Adipocyte (in vitro differentiated cells): ENCODE data around the gene CORO2B.

Experiments used
- DNase-seq: peaks from one replicate; pipeline ENCODE4 v3.0.0-alpha.2; 2015; ENCODE audit warnings: low read depth
- H3K27me3 ChIP-seq: replicated peaks from 2 replicates; pipeline ENCODE4 v1.7.0; 2013; ENCODE audit warnings: mild to moderate bottlenecking, low read length, moderate library complexity; ENCODE audit not compliant: control insufficient read depth, insufficient read depth
- H3K36me3 ChIP-seq: 2 replicates; pipeline ENCODE4 v1.7.0; 2013; ENCODE audit warnings: low read length, mild to moderate bottlenecking, moderate library complexity; ENCODE audit not compliant: control insufficient read depth, insufficient read depth, severe bottlenecking
- H3K4me1 ChIP-seq: 2 replicates; pipeline ENCODE4 v1.7.0; 2013; ENCODE audit warnings: mild to moderate bottlenecking, low read length, moderate library complexity; ENCODE audit not compliant: control insufficient read depth, insufficient read depth
- H3K4me3 ChIP-seq: 2 replicates; pipeline ENCODE4 v1.7.0; 2013; ENCODE audit warnings: mild to moderate bottlenecking, low read length, moderate library complexity
- H3K9ac ChIP-seq: 2 replicates; pipeline ENCODE4 v1.7.0; 2013; ENCODE audit warnings: mild to moderate bottlenecking, low read length, moderate library complexity
- H3K9me3 ChIP-seq: 2 replicates; pipeline ENCODE4 v1.7.0; 2013; ENCODE audit warnings: mild to moderate bottlenecking, low read length, moderate library complexity; ENCODE audit not compliant: control insufficient read depth

CORO2B gene

DNA sequence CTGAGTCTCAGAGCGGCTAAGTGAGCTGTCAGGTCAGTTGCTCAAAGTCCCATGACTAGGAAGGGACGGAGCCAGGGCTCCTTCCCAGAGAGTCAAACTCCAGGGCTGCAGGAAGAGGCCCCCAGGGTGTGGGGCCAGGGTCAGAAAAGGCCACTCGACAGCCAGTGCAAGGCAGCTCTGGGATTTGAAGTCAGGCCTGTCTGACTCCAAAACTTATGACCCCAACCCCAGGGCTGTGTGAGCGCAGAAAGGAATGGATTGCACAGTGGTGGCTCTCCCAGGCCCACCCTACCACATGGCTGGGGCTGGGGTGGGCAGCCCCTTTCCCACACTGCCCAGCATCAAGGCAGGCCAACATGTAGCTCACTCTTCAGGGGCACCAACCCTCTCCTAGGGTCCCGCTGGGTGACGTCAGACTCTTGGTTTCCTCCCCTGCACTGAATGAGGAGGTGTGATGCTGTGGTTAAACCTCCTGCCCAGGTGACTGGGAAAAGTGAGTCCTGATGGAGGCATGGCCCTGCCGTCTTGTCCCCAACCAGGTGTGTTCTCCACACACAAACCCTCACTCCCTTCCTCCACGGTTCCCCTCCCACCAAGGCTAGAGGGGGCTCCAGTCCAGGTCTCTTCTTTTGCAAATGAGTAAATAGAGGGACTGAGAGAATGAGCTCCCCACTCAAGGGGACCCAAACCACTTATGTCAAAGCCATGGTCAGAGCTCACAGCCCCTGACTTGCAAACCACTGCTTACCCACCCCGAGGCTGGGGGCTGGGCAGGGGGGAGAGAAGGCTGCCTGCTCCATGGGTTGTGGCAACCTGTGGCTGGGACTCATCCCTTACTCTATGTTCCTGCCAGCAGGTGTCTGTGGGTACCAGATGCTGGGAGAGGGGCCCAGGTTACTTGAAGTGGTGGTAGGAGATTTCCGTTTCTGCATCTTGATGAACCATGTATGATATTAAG lies 23.8 kb upstream of the CORO2B start:
- Histone ChIP-seq H3K27me3 (peaks cover 17% of the 10 kb centered on the region), H3K4me3 (no peak overlapping the region), H3K4me1 (peaks cover 10% of the 10 kb centered on the region), H3K9me3 (no peaks in the 10 kb centered on the region), H3K36me3 (no peaks in the 10 kb centered on the region), H3K9ac (no peak overlapping the region)
- no peak for DNase-seq

DNA sequence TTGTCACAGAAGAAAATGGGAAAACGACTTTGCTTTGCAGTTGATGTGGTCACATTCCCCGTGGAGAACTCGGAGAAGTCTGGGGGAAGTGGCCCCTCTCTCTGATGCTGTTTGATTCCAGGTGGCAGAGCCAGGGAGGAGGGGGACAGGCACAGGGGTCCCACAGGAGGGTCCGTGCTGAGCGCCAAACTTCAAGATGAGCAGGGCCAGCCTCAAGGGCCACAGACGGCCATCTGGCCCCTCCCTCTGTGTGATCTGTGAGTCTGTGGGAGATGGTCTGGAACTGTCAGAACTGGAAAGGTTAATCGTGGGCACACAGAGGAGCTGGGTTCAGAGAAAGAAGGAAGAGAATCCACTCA lies 23.1 kb upstream of the CORO2B start:
- peaks cover 17% of the 10 kb centered on the region for H3K27me3 ChIP-seq
- no peaks in the 10 kb centered on the region for H3K9me3 ChIP-seq
- no peak overlapping the region for H3K9ac ChIP-seq
- H3K4me3 ChIP-seq: no peak overlapping the region
- peaks cover 10% of the 10 kb centered on the region for H3K4me1 ChIP-seq
- no peak for DNase-seq
- H3K36me3 ChIP-seq: no peaks in the 10 kb centered on the region

DNA sequence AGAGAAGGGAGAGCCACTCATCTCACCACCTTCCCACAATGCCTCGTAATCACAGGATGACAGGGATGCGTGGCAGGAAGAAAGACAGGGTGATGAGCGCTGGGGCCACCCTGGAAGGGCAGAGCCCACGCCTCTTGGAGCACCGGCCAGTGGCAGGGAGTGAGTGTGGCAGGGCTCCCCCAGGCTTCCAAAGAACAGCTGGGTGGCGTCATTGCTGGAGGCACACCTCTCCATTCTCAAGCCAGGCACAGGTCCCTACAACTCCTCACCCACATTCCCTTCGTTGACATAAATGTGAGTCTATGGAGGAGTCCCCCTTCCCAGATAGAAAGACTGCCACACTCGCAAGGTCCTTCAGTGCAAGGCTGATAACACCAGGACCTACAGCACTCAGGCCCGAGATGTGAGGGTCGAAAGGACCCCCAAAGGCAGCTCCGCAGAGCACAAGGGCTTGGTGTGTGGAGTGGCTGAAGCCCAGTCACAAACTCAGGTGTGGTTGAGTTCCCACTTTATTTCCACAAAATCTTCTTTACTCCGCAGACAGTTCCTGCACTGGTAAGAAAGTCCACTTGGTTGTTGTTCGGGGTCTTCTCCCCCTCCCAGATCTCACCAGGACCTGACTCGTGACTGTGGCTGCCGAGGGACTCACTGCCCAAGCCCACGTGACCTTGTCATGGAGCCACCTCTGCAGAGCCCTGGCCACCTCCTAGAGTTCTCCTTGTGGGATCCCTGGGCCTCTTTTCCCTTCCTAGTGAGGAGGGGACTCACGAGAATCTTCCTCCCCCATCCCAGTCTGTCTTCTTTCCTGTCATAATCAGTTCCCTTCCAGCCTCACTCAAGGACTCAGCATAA lies 22.4 kb upstream of the CORO2B start:
- H3K9ac ChIP-seq: no peak overlapping the region
- H3K4me3 ChIP-seq: no peak overlapping the region

DNA sequence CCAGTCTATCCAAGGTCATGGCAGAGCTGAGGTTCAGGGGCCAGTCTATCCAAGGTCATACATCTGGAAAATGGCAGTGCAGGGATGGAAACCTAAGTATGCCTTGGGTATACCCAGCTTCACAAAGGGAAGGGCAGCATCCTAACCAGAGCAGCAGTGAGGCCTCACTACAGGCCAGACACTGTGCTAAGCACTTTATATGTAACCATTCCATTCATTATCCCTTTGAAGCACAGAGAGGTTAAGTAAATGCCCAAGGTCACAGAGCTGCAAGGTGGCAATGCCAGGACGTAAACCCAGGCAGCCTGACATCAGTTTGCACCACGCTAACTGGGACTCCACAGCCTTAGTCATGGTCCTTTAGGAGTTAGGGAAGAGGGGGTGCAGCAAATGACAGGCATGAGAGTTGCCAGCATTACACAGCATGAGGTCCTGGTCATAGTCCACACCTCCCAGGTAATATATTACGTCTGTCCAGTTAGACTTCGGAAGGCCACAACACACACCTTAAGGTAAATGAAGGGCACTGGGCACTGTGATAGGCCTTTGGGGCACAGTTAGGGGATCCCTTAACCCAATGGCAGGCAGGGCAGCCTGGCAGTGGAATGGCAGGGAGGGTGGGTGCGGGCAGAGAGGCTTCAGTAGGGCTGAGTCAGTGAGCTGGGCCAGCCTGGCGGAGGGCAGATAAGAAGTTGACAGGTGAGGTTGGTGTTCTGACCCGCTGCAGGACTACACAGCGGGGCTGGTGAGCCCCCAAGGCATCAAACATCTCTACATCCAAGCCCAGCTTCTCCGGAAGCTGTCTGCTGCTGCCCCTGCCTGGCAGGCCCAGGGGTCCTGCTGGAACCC lies 21.1 kb upstream of the CORO2B start:
- H3K36me3 ChIP-seq: no peaks in the 10 kb centered on the region
- H3K9ac ChIP-seq: no peak overlapping the region
- peaks cover 10% of the 10 kb centered on the region for H3K4me1 ChIP-seq
- no peak overlapping the region for H3K4me3 ChIP-seq
- no peak for DNase-seq
- H3K27me3 ChIP-seq: peaks cover 15% of the 10 kb centered on the region
- H3K9me3 ChIP-seq: no peaks in the 10 kb centered on the region

More for the DNA sequence above, 22.4 kb upstream of the CORO2B start:
- Histone ChIP-seq H3K36me3 (no peaks in the 10 kb centered on the region), H3K4me1 (peaks cover 10% of the 10 kb centered on the region), H3K27me3 (peaks cover 17% of the 10 kb centered on the region), H3K9me3 (no peaks in the 10 kb centered on the region)
- DNase-seq: no peak

DNA sequence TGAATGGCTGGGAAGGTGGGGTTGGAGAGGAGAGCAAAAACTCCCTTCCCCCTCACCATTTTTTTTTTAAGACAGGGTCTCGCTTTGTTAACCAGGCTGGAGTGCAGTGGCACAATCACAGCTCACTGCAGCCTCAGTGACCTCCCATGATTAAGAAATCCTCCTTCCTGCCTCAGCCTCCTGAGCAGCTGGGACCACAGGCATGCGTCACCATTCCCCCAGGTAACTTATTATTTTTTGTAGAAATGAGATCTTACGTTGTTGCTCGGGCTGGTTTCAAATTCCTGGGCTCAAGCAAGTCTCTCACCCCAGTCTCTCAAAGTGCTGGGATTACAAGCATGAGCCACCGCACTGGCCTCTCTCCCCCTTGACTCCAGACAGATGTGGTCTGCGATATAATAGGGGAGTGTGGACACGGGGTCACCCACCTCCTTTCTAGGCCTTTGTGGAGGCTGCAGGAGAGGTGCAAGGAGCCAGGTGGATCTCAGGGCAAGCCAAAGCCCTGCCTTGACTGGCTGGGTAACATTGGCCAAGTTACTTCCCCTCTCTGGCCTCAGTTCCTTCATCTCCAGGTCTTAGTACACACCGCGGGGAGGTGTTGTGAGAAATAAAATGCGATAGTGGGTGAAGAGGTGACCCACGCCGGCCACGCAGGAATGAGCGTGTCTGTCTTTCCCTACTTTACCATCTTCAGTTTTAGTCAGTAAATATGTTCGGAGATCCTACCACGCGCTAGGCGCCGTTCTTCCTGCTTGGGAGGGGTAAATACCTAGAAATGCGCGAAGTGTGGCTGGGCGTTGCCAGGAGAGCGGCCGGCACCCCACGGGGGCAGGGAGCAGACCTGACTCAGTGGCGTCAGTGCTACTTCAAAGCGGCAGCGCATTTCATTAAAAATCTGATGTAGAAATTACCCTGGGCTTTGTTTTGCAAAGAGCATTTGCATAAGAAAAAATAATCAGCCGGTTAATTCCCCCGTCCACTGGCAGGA lies 20.2 kb upstream of the CORO2B start:
- H3K9ac ChIP-seq: peak overlapping the region; percentile 84
- H3K9me3 ChIP-seq: no peaks in the 10 kb centered on the region
- H3K27me3 ChIP-seq: peaks cover 13% of the 10 kb centered on the region
- H3K36me3 ChIP-seq: no peaks in the 10 kb centered on the region
- peak overlapping the region; percentile 84 for H3K4me3 ChIP-seq
- H3K4me1 ChIP-seq: peaks cover 10% of the 10 kb centered on the region
- DNase-seq: no peak

DNA sequence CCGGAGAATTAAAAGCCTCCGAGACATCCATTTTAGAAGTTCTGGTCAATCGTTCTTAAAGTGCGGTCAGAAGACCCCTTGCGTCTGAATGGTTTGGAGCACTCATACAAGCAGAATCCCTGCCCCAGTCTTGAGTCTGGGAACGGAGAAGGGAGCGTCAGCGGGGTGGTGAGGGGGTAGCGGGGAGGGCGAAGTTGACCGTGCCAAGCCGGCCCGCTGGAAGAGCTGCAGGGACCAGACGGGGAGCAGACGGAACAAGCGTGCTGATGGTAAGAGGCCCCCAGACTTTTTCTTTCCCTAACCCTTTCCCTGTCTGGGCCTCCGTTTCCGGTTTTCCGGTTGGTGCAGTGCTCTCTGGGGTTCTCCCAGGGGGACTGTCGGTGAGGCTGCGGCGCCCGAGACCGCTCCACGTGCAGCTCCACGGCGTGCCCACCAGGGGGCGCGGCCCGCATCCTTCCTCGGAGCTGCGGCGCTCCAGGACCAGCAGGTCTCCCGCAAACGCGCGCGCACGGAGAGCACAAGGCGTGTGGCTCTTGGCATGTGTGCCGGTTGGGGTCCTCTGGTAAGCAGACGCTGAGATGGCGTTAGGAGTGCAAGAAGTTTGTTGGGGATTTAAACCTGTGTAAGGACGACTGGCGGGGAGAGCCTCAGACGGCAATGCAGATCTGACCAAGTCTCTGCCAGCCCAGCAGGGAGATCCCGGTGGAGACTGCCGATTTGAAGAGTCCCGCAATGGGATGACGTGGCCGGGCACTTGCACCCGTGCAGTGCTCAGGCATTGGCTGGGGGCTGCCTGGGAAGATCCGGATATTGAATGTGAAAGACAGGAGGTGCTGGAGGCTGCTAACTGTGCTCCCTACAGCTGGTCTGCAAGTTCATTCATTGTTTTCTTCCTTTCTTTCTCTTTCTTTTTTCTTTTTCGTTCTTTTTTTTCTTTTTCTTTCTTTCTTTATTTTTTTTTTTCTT lies 19.2 kb upstream of the CORO2B start:
- Histone ChIP-seq H3K9ac (peak overlapping the region; percentile 84), H3K4me3 (peak overlapping the region; percentile 84), H3K27me3 (peaks cover 13% of the 10 kb centered on the region), H3K4me1 (peaks cover 10% of the 10 kb centered on the region), H3K9me3 (no peaks in the 10 kb centered on the region), H3K36me3 (no peaks in the 10 kb centered on the region)
- DNase-seq: peak; percentile 93

DNA sequence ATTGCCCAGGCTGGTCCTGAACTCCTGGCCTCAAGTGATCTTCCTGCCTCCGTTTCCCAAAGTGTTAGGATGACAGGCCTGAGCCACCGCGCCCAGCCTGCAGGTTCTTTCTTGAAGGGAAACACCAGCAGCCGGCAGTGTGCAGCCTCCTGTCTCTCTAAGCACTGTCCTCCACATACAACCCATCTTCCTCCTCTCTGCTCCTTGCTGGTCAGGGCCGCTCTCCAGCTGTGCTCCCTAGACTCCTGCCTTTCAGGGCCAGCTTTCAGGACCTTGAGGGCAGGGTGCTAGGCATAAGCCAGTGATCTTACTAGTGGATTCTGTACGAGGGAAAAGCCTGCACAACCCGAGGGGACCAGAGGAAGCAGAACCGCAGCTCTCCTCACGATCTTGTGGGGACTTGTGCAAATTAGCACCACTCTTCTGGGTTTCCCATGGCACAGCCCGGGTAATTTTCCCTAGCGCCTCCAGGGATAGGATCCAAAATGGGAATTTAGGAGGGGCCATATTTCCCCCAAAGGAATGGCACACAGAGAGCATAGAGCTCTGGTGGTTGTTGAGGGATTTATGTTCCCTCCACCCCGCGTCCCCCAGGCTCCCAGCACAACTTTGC lies 18.2 kb upstream of the CORO2B start:
- DNase-seq: no peak
- peaks cover 10% of the 10 kb centered on the region for H3K4me1 ChIP-seq

DNA sequence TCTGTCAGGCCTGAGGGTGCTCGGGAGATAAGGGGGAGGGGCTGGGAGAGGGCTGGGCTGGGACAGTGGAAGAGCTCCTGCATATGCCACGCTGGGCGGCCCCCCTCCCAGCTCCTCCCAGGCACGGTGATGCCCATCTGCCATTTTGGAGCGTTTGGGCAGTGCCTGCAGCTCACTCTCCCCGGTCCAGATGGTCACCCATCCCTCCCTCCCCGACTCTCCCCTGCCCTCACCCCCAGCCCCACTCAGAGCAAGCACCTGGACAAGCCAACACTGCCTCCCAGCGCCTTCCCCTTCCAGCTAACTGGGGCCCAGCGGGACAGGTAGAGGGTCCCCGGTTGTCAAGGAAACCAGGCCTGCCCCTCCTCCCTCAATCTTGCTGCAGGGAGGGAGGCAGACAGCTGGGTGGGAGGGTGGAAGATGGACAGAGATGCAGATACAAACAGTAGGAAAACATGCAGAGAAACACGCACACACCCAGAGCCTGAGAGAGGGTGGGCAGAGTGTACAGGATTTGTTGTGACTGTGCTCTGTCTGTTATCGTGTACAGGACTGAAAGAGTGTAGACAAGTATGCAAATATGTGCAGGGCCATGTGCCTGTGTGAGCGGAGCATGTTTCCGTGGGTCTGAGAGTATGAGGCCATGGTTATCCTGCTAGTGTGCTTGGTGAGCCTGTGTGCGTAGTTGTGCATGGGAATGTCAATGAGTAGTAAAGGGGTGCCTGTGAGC lies 17.5 kb upstream of the CORO2B start:
- DNase-seq: no peak
- H3K4me1 ChIP-seq: peaks cover 10% of the 10 kb centered on the region
- no peaks in the 10 kb centered on the region for H3K36me3 ChIP-seq
- no peak overlapping the region for H3K4me3 ChIP-seq
- H3K9ac ChIP-seq: no peak overlapping the region
- no peaks in the 10 kb centered on the region for H3K27me3 ChIP-seq
- no peaks in the 10 kb centered on the region for H3K9me3 ChIP-seq

More for the DNA sequence above, 18.2 kb upstream of the CORO2B start:
- no peak overlapping the region for H3K9ac ChIP-seq
- H3K36me3 ChIP-seq: no peaks in the 10 kb centered on the region
- H3K4me3 ChIP-seq: no peak overlapping the region
- peaks cover 4% of the 10 kb centered on the region for H3K27me3 ChIP-seq
- H3K9me3 ChIP-seq: no peaks in the 10 kb centered on the region

DNA sequence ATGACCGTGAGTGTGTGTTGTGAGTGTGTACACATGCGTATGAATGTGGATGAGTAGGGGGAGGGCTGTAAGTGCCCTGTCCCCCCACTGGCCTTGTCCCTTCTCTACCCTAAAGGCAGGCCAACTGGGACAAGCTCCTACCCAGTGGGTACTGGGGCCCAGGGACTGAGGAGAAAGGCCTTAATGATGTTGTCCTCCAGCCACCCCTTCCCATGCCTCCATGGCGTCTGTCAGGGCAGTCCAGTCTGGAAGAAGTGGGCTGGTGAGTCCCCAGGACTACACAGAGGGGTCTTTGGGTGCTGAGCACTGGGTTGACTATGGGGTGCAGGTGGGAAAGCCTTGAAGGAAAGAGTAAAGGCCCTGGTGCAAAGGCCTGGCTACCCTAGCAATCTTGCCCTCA lies 16.9 kb upstream of the CORO2B start:
- Histone ChIP-seq H3K9me3 (no peaks in the 10 kb centered on the region), H3K4me1 (peaks cover 10% of the 10 kb centered on the region), H3K9ac (no peak overlapping the region), H3K27me3 (no peaks in the 10 kb centered on the region), H3K36me3 (no peaks in the 10 kb centered on the region), H3K4me3 (no peak overlapping the region)
- no peak for DNase-seq
